H1 (cell line): ENCODE data around the gene SPATA31D4. TPM values are rescaled to one million over a fixed set of nuclear protein-coding genes. Genes with fewer than 3 reads are reported as not detected.

Experiments
- polyA plus RNA-seq, 7 experiments: library from polyadenylated mRNA; depleted of rRNA in 3 of 7; stranded (reverse) in 5 of 7; unstranded in 2 of 7; fragments of >200 nt in 5 of 7; fragments of 200-250 nt in 2 of 7; gene quantifications; 1 replicate in 5 of 7; 2 replicates in 1 of 7; 4 replicates in 1 of 7; pipeline versions ENCODE4 v1.2.1 to v1.2.3, GENCODE V29; 2011 to 2013; ENCODE audit warnings: missing spikeins in 2 of 7, mixed read lengths in 2 of 7
- total RNA-seq: library from RNA; stranded (reverse); fragmentation: NEBNext Ultra II Directional; extraction: Animal tissue kit (Norgen Biotek cat#: 25700); gene quantifications from 2 replicates; pipeline ENCODE4 v1.2.1, GENCODE V29; 2021
- TF ChIP-seq, protein P1 (sequence below): fragments of 300-600 bp; sonication (generic); IDR thresholded peaks from 2 replicates; pipeline ENCODE4 v1.7.1; 2012; ENCODE audit warnings: low read length, moderate library complexity, mild to moderate bottlenecking, inconsistent platforms; ENCODE audit not compliant: insufficient replicate concordance

Gene SPATA31D4
- total and polyA plus RNA-seq, 2 of the 8 experiments (the other 6 are each of a cell fraction or from before 2014, with no cell fraction given) = not detected

GRCh38 chr9:81879501-81879916 lies 48.7 kb upstream of the SPATA31D4 start (continued):
- TF ChIP-seq, protein P1, sequence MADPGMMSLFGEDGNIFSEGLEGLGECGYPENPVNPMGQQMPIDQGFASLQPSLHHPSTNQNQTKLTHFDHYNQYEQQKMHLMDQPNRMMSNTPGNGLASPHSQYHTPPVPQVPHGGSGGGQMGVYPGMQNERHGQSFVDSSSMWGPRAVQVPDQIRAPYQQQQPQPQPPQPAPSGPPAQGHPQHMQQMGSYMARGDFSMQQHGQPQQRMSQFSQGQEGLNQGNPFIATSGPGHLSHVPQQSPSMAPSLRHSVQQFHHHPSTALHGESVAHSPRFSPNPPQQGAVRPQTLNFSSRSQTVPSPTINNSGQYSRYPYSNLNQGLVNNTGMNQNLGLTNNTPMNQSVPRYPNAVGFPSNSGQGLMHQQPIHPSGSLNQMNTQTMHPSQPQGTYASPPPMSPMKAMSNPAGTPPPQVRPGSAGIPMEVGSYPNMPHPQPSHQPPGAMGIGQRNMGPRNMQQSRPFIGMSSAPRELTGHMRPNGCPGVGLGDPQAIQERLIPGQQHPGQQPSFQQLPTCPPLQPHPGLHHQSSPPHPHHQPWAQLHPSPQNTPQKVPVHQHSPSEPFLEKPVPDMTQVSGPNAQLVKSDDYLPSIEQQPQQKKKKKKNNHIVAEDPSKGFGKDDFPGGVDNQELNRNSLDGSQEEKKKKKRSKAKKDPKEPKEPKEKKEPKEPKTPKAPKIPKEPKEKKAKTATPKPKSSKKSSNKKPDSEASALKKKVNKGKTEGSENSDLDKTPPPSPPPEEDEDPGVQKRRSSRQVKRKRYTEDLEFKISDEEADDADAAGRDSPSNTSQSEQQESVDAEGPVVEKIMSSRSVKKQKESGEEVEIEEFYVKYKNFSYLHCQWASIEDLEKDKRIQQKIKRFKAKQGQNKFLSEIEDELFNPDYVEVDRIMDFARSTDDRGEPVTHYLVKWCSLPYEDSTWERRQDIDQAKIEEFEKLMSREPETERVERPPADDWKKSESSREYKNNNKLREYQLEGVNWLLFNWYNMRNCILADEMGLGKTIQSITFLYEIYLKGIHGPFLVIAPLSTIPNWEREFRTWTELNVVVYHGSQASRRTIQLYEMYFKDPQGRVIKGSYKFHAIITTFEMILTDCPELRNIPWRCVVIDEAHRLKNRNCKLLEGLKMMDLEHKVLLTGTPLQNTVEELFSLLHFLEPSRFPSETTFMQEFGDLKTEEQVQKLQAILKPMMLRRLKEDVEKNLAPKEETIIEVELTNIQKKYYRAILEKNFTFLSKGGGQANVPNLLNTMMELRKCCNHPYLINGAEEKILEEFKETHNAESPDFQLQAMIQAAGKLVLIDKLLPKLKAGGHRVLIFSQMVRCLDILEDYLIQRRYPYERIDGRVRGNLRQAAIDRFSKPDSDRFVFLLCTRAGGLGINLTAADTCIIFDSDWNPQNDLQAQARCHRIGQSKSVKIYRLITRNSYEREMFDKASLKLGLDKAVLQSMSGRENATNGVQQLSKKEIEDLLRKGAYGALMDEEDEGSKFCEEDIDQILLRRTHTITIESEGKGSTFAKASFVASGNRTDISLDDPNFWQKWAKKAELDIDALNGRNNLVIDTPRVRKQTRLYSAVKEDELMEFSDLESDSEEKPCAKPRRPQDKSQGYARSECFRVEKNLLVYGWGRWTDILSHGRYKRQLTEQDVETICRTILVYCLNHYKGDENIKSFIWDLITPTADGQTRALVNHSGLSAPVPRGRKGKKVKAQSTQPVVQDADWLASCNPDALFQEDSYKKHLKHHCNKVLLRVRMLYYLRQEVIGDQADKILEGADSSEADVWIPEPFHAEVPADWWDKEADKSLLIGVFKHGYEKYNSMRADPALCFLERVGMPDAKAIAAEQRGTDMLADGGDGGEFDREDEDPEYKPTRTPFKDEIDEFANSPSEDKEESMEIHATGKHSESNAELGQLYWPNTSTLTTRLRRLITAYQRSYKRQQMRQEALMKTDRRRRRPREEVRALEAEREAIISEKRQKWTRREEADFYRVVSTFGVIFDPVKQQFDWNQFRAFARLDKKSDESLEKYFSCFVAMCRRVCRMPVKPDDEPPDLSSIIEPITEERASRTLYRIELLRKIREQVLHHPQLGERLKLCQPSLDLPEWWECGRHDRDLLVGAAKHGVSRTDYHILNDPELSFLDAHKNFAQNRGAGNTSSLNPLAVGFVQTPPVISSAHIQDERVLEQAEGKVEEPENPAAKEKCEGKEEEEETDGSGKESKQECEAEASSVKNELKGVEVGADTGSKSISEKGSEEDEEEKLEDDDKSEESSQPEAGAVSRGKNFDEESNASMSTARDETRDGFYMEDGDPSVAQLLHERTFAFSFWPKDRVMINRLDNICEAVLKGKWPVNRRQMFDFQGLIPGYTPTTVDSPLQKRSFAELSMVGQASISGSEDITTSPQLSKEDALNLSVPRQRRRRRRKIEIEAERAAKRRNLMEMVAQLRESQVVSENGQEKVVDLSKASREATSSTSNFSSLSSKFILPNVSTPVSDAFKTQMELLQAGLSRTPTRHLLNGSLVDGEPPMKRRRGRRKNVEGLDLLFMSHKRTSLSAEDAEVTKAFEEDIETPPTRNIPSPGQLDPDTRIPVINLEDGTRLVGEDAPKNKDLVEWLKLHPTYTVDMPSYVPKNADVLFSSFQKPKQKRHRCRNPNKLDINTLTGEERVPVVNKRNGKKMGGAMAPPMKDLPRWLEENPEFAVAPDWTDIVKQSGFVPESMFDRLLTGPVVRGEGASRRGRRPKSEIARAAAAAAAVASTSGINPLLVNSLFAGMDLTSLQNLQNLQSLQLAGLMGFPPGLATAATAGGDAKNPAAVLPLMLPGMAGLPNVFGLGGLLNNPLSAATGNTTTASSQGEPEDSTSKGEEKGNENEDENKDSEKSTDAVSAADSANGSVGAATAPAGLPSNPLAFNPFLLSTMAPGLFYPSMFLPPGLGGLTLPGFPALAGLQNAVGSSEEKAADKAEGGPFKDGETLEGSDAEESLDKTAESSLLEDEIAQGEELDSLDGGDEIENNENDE = no peak
